OCI-M2 (cell line): ENCODE measurements around the gene AEBP2.
"Not testable (repeated sequence)": the region's sequence is repeated elsewhere in the genome, so short reads cannot be mapped to it uniquely, and the experiment has no call there.

Experiments
- DNase-seq: peaks from one replicate; lab custom pipeline; 2025; ENCODE audit not compliant: unreplicated experiment; lab: John Stamatoyannopoulos, UW

The AEBP2 gene

DNA sequence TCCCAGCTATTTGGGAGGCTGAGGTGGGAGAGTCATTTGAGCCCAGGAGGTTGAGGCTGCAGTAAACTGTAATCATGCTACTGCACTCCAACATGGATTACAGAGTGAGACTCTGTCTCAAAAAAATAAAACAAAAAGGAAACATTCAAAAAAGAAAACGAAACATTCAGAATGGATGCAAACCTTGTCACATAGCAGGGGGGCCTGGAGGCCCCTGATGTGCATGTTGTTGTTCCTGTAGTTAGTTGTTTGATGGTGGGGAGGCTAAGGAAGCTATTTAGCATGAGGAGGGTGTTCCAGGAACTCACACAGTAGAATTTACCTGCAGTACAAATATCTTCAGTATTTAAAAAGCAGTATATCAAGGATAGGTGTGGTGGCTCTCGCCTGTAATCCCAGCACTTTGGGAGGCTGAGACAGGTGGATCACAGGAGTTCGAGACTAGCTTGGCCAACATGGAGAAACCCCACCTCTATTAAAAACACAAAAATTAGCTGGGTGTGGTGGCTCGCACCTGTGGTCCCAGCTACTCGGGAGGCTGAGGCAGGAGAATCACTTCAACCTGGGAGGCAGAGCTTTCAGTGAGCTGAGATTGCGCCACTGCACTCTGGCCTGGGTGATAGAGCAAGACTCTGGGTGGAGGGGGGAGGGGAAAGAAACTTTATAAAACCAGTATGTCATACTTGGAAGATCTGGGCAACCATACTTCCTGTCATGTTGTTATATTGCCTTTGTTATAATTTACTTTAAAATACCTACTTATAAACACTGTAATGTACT lies 17.6 kb upstream of the AEBP2 start:
- no peak for DNase-seq

DNA sequence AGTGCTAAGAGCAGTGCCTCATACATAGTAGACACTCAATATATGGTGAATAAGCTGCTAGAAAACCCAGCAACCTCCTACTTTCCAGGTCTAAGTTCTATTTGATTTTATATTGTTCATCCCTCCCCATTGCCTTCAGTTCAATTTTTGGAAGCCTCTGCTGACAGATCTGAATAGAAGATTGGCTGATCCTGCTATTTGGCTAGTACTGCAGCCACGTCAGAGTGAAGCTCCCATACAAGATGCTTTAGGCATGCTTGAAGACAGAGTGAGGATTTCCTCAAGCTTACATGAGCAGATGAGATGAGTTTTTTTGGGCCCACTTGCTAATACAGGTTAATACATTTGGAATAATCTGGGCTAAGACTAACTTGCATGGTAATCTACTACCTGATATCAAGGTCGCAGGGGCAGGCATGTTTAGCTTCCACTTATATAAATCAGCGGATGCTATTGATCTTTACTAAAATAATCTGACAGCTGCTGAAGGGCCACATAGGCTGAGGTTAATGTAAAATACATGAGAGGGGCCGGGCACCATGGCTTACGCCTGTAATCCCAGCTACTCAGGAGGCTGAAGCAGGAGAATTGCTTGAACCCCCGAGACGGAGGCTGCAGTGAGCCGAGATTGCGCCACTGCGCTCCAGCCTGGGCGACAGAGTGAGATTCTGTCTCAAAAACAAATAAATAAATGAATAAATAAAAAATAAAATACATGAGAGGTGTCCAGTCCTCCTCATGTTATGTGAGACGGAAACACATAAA lies 15.9 kb upstream of the AEBP2 start:
- DNase-seq, result no peak

DNA sequence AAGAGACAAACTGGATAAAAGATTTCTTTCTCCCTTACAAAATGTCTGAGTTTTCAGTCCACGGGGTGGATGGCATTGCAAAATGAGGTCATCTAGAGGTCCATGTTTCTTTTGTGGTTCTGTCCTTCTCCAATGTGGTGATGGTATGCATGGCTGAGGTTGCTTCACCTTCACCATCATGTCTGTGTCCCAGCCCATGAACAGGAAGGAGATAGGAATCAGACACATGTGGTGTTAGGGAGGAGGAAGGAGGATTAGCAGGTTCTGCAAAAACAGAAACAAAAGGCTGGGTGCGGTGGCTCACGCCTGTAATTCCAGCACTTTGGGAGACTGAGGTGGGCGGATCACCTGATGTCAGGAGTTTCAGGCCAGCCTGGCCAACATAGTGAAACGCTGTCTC lies 11.0 kb upstream of the AEBP2 start:
- DNase-seq, result no peak

DNA sequence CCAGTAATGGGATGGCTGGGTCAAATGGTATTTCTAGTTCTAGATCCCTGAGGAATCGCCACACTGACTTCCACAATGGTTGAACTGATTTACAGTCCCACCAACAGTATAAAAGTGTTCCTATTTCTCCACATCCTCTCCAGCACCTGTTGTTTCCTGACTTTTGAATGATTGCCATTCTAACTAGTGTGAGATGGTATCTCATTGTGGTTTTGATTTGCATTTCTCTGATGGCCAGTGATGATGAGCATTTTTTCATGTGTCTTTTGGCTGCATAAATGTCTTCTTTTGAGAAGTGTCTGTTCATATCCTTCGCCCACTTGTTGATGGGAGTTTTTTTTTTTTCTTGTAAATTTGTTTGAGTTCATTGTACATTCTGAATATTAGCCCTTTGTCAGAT lies 9.8 kb upstream of the AEBP2 start:
- DNase-seq, result not testable (repeated sequence)

DNA sequence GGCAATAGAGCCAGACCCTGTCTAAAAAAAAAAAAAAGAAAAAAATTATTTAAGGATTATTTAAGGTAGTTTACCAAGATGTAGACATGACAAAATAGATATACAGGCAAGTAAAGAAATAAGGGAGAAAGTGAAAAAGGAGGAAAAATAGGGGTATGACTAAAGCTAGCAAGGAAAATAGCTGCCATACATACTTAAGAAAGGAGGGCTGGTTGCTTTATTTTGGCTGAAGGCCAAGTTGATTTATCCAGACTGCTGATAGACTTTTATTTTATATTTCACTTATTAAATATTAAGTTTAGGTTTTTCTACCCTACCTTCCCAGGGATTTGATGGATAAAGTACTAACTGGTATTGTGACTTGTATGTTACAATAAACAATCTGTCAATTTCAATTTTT lies 8.3 kb upstream of the AEBP2 start:
- DNase-seq, result no peak

DNA sequence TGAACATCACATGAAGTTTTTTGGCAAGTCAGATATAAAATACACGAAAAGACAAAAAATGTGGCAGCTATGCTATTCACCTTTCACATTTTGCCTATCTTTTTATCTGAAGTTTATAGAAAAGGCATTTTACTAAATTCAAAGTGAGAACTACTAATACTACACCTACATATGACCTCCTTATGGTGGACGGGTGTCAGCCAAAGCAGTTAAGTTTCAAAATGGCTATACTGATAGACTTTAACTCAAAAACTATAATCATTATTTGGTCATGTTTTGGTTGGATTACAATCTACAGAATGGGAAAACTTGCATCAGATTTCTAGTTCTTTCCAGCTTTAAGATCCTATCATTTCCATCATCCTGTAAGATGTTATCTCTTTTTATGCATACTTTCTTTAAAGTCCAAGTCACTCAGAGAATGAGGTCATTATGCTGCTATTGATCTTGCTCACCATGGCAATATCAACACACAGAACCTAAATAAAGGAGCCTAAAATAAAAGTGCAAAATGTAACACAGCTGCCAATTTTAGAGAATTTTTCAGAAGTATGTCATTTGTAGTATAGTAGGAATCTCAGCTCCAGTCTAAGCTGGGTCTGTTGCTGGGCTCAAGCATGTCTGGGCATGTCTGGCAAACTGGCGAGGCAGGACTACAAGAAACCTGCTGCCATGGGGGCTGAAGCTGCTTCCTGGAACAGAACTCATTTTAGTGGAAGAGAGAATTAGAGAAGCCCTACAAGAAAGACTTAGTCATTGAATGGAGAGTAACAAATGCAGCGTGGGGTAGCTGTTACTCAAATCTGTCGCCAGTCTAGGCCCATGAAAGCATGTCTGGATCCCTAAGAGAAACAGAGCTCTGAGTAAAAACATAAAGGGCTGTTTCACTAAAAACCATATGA lies 7.6 kb upstream of the AEBP2 start:
- DNase-seq, result no peak

DNA sequence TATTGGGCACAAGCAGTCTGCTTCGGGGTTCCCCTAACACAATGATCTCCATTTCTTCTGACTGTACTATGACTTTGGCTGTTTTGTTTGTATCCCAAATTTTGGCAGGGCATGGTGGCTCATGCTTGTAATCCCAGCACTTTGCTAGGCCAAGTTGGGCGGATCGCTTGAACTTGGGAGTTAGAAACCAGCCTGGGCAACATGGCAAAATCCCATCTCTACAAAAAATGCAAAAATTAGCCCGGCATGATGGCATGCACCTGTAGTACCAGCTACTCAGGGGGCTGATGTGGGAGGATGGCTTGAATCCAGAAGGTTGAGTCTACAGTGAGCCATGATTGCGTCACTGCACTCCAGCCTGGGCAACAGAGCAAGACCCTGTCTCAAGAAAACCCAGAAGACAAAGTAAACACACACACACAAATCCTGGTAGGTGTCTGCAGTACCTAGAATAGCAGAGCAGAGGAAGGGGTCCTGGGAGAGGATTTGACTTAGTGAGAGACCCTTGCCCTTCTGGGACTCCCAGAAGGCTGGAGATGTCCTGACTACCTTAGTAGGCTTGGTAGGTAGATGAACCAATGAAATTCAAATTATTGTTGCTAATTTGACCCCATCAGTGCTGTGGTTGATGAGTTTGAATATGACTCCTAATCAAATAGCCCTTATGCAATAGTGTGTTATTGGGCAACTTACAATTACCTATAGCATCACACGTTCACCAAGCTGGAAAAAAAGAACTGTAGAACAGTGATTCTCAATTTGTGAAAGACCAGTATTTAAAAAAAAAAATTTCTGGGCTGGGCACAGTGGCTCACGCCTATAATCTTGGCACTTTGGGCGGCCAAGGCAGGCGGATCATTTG lies 6.8 kb upstream of the AEBP2 start:
- DNase-seq, result no peak

DNA sequence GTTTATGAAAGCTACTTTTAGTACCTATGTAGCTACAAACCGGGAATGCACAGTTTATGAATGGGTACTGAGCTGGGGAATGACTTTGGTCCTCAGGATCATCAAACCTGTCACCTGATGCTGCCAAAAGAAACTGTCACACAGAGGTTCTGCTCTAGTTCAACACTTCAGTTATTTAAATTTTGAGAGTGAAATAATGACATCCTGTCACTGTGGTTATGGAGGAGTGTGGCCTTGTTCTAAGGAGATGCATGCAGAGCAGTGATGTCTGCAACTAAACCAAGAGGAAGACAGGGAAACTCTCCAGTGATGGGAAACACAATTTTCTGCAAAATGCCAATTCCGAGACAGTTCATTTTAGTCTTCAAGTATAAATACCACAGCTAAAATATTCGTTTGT lies 4.8 kb upstream of the AEBP2 start:
- DNase-seq, result no peak

DNA sequence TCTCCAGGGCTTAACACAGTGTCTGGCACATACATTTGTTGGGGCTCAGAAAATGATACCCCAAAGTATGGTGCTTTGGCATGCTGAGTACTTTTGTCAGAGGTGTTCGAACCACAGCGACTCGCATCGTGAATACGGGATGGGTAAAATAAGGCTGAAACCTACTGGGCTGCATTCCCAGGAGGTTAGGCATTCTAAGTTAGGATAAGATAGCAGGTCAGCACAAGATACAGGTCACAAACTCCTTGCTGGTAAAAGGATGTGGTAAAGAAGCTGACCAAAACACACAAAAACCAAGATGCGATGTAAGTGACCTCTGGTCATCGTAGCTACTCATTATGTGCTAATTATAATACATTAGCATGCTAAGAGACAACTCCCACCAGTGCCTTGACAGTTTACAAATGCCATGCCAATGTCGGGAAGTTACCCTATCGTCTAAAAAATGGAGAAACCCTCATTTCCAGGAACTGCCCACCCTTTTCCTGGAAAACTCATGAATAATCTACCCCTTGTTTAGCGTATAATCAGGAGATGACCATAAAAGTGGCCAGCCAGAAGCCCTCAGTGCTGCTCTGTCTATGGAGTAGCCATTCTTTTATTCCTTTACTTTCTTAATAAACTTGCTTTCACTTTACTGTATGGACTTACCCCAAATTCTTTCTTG lies 3.3 kb upstream of the AEBP2 start:
- DNase-seq, result no peak

DNA sequence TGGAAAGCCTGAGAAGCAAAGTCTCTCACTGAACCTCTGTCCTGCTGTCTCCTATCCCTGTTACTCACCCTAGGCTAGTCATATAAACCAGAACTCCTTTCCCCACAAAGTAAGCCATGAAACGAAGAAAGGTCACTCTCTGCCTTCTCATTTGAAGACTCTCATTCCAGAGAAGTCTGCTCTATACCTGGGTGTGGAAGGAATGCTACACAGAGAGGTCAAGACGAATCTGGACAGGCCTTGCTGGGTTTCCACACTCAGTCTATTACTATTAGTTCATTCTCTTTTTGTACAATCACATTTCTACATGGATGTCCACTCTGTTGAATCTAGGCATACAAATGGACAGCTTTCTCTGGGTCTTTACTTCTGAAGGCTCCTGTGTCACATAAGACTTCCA lies 2.4 kb upstream of the AEBP2 start:
- no peak for DNase-seq

DNA sequence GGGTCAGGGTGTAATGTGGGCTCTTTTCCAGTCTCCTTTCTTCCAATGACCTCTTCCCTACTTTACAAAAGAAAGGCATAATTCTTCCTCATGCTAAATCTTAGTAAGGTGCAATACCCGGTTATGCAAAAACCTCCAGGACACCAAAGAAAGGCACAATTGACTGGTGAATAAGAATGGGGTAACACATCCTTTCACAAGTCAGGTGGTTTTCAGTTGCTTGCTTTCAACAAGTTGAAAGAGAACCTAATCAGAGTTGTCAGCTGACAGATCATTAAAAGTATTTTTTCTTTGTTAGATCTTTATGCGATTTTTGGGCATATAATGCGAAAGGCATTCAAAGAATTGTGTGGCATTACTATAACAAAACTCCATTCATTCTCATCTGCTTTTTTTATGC lies 1.3 kb upstream of the AEBP2 start:
- DNase-seq, result no peak

DNA sequence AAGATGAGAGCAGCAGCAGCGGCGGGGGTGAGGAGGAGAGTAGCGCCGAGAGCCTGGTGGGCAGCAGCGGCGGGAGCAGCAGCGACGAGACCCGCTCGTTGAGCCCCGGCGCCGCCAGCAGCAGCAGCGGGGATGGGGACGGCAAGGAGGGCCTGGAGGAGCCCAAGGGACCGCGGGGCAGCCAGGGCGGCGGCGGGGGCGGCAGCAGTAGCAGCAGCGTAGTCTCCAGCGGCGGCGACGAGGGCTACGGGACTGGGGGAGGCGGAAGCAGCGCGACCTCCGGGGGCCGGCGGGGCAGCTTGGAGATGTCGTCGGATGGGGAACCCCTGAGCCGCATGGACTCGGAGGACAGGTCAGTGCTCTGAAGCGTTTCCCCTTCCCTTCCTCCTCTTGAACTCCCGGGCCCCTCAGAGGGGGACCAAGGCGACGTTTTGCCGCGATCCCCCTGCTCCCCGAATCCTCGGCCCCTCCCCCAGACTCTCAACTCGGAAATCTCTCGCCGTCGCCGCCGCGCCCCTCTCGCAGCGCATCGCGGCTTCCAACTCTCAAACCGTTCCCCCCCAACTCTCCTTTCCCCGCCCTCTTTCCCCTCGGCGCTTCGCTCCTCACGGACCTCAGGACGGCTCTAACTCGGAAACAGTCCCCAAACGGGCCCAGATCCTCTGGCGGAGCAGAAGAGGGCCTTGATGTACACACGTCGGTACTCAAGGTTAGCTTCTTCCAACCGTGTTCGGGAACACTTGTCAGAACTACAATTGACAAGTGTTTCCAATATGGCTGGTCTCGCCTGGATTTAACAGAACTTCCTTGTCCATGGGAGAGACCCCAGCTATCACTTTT lies 947 bp downstream of the AEBP2 start:
- no peak for DNase-seq

DNA sequence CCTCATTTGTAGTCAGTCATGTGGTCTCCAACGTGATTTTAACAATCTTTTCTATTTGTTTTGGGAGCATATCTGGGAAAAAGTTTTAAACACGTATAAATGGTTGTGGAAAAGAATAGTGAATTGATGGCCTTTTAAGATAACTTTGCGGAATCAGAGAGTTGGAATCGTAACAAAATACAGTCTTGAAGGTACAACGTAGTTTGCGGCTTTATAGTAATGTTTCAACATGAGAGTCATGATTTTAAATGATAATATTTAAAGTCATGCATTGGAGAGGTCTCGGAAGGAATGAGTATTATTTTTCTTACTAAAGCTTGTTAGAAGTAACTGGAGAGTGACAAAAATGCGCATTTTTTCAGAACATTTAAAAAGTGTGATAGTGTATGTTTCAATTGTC lies 1.6 kb downstream of the AEBP2 start:
- DNase-seq, result no peak

DNA sequence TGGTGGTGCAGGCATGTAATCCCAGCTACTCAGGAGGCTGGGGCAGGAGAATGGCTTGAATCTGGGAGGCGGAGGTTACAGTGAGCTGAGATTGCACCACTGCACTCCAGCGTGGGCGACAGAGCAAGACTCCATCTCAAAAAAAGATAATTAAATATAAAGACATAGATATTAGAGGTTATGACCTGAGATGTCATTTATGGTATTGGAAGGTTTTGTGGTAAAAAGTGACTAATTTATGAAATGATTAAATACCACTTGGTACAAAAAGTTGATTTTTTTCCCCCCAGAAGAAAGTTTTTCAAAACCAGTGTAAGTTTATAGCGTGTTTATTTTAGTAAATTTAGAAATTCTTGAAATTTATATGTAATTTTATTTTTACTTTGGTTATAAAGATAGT lies 4.3 kb downstream of the AEBP2 start:
- DNase-seq, result no peak

DNA sequence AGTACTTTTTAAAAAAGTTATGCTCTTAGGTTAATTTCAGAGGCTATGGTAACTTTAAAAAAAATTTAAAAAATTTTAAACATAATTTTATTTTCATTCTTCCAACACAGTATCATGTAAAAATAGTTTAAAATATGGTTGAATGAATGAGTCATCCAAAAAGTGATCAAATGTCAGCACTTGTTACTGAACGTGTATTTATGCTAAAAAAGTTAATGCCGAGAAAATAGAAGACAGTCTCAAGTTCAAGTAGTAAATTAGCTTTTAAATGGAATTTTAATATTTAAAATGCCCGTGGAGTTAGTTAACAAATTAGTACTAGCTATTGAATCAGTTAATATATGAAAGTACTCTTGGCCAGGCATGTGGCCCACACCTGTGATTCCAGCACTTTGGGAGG lies 4.8 kb downstream of the AEBP2 start:
- DNase-seq, result no peak

DNA sequence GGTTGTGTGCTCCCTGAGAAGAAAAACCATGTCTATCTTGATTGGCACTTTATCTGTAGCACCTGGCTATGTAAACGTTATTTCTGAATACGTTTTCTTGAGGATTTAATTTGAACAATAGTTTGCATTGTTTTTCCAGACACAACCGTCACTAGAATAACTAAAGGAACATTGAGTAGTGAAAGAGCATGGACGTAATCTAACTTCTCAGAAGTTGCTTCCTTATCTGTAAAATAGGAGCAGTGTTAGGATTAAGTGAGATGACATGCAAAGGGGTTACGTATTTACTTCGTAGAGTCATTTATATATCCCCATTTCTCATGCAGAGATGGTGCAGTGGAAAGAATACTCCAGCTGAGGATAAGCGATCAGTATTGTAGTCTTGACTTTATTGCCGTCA lies 8.1 kb downstream of the AEBP2 start:
- no peak for DNase-seq

DNA sequence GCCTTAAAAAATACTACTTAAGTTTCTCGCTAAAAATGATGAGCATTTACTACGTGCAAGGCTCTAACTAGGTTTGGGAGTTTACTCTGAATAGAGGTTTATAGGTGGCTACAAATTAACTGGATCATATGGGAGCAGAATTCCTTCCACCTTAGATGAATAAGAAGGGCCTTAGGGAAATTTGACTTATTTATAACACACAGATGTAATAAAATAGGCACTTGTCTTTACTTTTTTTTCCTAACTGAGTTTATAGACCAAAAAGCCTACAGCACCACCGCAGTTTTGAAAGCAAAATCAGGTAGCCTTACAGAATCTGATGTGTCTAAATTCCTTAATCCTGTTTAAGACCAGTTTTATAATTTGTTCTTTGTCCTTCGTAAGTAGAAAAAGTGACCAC lies 10.5 kb downstream of the AEBP2 start:
- no peak for DNase-seq

DNA sequence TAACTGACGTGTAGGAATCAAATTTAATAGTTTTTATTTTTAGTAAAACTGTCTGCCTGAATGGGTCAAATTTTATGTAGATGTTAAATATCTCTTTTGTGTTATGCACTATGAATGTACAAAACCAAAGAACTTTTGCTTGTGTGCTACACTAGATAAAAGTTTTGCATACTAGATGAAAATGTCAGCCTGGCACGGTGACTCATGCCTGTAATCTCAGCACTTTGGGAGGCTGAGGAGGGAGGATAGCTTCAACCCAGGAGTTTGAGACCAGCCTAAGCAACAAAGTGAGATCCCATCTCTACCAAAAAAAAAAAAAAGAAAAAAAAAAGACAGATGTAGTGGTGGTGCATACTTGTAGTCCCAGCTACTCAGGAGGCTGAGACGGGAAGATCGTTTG lies 11.1 kb downstream of the AEBP2 start:
- no peak for DNase-seq

DNA sequence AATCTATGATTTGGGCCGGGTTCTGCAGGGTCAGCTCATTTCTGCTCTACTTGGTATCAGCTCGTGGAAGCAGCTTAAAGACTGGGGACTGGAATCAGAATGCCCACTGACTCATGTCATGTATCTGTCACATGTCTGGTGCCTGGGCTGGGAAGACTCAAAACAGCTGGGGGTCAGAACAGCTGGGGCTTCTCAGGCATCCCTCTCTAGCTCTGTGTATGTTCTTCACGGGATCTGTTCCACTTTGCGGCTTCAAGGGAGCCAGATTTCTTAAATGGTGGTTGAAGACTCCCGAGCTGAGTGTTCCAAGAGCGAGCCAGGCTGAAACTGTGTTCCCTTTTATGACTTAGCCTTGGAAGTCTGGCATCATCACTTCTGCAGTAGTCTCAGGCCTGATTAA lies 11.9 kb downstream of the AEBP2 start:
- DNase-seq, result no peak
